GM21737 (cell line): Measurements from ENCODE around the gene MINDY4B.
"Not testable (repeated sequence)": the region's sequence is repeated elsewhere in the genome, so short reads cannot be mapped to it uniquely, and the experiment has no call there.

Source experiments
- ATAC-seq: cut with Tn5 transposase; IDR thresholded peaks from one replicate; pipeline ENCODE4 v1.9.1; 2021; ENCODE audit warnings: mild to moderate bottlenecking, moderate library complexity; ENCODE audit not compliant: unreplicated experiment

MINDY4B gene

DNA sequence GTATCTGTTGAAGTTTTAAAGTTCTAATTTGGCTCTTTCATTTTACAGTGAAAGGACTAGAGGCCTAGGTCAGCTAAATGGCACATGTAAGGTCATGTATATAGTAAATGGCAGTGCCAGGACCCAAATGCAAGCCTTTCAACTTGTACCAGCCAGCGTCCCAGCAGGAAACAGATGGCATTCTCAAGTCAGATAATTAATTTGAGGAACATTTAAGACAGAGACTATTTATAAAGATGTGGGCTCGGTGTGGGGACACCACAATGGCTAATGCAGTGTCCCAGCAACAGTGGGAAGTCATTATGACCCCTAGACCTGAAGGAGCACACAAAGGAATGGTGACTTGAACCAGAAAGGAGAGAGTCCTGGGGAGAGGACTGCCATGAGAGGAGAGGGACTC is 6.1 kb downstream of the MINDY4B start:
- no peak for ATAC-seq

DNA sequence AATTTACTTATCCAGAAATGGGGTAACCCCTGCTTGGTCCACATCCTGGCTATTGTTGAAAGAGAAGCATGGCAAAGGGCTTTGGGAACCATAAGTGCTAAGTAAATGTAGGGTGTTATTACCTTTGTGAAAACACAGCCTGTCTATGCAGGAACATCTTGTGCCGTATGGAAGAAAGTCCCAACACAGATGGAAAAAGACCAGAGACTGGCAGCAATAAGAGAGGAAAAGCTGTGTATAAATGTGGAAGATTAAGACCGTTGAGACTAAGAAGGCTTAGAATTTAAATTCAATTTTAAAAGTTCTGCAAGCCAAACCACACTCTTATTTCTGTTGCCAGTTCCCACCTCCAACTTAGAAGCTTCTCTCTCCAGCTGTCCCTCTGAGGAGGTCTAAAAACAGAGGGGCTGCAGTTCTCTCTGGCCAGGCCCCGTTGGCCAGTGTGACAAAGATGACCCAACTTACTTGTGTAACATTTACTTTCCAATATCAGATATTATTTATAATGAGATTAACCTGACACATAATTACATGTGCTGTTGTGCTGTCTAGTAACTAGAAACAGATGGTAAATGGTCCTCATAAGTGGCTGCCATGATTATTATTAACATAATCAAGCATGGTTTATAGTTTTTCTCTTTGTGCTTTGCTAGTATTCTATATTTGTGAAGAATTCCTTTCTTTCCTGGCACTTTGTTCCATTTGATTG is 7.0 kb downstream of the MINDY4B start:
- no peak for ATAC-seq

- no peak for ATAC-seq
Observed at GRCh38 chr3:150897592-150897991, 7.6 kb downstream of the MINDY4B start.

GRCh38 chr3:150890831-150891230 is 14.4 kb downstream of the MINDY4B start:
- ATAC-seq = no peak

DNA sequence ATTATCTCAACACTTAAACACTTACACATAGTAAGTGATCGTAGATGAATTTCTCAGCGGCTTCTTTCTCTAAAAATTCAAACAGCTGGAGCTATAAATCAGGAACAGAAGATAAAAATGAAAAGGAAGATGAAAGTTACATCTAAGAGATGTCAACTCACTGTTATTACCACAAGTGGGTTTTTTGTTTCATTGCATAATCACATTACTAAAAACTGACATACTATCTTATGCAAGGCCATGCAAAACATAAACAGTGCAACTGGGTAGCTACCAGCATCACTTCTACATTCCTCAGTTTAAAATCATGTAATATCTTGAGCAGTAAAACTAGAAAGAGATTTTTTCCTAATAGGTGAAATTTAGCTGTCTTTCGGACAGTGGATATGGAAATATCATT is 14.9 kb downstream of the MINDY4B start:
- ATAC-seq = no peak

- no peak for ATAC-seq
Observed at GRCh38 chr3:150889106-150889505, 16.1 kb downstream of the MINDY4B start.

- no peak for ATAC-seq
Observed at GRCh38 chr3:150887031-150887430, 18.2 kb downstream of the MINDY4B start.

DNA sequence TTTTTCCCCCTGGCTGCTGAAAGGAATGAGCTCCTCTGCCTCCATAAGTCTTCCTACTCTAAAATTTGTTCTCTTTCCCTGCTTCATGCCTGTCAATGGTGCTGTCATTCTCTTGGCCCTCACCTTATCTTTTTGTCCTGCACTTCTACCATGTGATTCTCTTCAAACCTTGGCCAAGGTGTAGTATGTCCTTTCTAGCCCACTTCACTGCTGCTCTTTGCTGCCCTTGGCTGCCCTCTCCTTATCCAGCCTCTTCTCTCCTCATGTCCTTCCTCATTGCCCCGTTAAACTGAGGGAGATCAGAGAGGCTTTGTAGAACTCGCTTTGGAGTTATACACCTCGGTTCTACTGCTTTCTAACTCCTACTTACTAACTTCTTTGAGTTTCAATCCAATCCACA is 19.7 kb downstream of the MINDY4B start:
- no peak for ATAC-seq

- no peak for ATAC-seq
Observed at GRCh38 chr3:150878996-150879575, 26.2 kb downstream of the MINDY4B start.

DNA sequence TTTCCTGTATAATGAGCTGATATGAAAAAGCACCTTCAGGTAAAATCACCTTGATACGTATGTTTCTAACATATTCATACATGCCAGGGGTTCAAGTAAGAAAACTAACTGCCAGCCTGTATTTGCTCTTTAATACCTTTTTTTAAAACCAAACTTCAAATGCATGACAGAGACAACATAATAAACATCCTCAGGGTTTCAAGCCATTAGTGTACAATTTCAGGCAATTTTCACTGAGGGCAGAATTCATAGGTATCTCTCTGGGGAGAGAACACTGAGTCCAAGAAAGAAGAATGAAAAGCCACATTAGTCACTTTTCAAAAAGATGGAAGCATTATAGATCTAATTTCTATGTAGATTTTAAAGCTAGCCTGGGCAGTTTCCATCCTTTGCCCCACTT is 26.9 kb downstream of the MINDY4B start:
- no peak for ATAC-seq

DNA sequence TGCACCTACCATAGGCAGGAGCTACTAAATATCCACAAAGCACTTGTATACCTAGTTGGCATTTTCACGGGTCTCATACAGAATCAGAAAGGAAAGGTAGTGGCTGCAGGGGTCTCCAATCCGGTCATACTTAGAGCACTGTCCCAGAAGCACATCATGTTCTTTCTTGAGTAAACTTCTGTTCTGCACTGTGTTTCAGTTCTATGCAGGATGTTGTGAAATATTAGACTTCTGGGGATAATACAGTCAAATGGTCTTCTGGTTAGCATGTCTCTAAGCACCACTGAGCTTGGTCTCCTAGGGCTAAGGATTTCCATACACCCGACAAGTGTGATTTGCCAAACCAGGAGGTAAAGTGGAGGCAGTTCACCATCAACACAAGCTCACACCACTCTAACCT is 27.9 kb downstream of the MINDY4B start:
- no peak for ATAC-seq

DNA sequence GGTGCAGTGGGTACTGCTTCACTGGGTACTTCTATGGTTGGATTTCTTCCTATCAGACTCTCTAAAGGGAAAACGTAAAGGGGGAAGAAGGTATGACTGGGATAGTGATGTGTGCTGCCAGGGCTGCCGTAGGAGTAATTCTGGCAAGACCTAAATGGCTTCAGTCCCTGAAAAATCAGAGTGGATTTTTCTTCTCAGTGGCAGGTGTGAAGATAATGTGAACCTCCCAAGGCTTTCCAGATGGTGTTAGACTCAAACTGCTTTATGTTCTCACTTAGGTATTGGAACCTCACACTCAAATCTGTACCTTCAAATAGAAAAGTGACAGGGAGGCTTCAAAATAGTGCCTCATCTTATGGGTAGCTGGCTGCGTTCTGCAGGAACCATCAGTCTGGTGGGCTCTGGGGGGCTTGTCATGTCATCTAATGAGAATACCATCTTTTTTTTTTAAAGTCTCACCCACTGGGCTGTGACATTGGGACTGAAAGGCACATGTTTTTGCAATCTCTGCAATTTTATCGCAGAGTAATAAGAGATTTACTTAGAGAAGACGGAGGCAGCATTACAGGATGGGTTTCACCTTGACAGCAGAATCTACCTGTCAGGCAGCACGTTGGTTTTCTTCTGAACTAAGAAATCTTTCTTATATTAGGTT is 28.5 kb downstream of the MINDY4B start:
- no peak for ATAC-seq

DNA sequence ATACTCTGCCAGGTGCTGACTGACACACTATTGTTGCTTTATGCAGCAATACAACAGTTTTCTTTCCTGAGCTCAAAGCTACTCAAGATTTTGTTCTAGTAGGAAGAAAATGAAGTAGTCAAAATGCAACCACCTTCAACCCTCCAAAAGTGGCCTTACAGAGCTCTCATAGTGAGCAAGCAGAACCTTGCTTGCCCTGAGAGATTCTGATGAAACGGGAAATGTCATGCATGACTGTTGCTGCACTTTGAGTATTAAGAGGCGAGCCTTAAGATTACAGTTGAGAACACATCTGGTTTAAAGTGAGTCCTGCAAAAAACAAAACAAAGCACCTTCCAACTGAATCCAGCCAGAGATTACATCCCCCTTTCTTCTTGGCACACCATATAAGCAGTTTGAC is 29.7 kb downstream of the MINDY4B start:
- no peak for ATAC-seq

DNA sequence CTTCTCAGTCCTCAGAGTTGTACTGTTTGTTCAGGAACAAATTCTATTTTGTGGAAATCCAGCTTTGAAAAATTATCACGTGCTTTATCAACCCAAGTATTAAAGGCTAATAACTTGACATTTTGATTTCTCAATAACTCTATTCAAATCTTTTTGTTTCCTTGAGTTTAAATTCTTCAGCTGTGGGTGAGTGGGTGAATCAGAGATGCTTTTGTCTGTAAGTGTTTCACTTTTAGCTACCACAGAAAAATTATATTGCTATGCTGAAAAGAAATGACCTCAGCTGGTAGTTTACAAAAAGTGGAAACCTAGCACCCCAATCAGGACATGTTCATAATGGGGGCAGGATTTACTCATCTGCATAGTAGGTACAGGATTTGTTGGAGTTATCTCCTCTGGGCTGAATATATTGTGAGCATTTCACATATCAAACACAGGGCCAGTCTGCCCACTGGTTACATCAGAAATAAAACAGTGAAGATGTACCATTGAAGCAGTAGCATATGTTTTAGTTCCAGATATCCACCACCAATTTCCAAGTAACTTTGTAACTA is 30.5 kb downstream of the MINDY4B start:
- ATAC-seq = no peak

GRCh38 chr3:150871192-150871591 is 34.0 kb downstream of the MINDY4B start:
- ATAC-seq = no peak

DNA sequence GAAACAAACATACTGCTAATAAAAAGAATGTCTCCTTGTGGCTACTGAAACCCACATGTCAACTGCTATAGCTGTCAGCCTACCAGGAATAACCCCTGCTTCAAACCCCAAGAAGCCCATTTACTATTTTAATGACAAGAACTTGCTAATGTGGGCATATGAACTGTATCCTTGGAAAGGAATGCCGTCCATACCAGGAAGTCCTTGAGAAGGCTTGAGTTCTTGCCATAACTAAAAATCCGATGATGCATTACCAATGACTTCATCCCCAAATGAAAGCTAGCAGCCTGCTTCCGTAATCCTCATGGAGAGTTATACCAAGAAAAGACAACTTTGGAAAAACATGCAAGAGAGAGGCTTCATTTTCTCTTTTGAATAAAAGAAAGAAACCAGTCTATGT is 34.8 kb downstream of the MINDY4B start:
- ATAC-seq = no peak

DNA sequence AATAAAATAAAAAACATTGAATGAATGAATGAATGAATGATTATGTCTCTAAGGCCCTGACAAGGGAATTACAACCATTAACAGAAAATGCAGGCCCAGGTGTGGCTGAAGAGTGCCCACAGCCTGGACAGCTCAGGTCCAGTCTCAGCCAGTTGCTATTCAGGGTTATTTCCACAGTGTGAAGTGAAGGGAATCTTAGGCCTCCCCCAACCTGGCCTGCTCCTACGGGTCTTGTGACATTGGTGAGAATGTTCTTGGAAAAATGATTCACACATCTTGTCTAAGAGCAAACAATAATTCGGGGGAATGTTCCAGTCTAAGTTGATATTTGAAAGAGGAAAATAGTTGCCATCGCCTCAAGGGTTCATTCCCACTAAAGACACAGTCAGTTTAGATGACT is 37.0 kb downstream of the MINDY4B start:
- ATAC-seq = no peak

DNA sequence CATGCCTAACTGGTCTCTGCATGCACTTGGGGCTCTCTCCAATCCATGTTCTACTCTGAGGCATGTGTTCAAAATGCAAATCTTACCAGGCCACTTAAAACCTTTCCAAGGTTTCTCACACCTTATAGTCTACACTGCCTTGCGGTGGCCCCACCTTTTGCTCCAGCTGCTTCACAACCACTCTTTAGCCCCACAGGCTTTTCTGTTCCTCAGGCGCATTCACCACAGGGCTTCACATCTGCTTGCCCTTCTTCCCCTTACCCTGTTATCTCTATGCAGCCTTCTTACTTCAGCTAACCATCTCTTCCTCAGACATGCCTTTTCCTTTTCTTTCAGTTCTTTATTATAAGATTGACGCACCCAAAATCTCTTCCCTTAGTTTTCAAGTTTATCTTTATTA is 37.8 kb downstream of the MINDY4B start:
- ATAC-seq = no peak

GRCh38 chr3:150863921-150864320 is 41.3 kb downstream of the MINDY4B start:
- ATAC-seq = not testable (repeated sequence)

DNA sequence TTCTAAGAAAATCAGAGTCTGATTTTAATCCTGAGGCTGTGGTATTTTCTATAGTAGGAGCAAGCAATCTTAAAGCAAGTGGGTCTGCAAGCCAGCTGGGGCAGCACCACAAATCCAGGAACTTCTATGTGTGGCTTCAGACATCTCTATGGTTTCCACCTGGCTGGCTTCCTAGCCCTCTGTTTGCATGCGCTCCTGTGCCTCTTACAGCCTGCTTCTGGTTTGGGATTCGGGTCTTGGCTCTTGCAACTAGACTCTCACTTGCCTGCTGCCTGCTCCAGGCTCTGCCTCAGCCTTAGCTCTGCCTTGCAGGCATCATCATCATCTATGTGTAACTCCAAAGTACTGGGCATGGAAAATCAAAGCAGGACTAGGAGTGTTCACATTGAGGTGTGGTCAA is 43.4 kb downstream of the MINDY4B start:
- ATAC-seq = no peak

DNA sequence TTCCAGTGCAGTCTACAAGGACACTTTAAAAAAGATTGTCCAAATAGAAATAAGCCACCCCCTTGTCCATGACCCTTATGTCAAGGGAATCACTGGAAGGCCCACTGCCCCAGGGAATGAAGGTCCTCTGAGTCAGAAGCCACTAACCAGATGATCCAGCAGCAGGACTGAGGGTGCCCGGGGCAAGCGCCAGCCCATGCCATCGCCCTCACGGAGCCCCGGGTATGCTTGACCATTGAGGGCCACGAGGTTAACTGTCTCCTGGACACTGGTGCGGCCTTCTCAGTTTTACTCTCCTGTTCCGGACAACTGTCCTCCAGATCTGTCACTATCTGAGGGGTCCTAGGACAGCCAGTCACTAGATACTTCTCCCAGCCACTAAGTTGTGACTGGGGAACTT is 47.3 kb downstream of the MINDY4B start:
- ATAC-seq = not testable (repeated sequence)

DNA sequence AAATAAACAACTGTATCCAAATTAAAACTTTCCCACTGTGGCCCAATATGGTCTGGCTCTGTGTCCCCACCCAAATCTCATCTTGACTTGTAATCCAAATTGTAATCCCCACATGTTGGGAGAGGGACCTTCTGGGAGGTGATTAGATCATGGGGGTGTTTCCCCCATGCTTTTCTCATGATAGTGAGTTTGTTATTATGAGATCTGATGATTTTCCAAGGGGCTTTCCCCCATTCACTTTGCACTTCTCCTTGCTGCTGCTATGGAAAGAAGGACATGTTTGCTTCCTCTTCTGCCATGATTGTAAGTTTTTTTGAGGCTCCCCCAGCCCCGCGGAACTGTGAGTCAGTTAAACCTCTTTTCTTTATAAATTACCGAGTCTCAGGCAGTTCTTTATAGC is 55.0 kb downstream of the MINDY4B start:
- no peak for ATAC-seq
